A204.1 (cell line): ENCODE measurements around the gene RAD51B.

Source experiments
- FAIRE-seq: peaks from 2 replicates; lab custom pipeline; 2012; peaks lifted over from hg19 to GRCh38; lab: Jason Lieb, UNC

Gene RAD51B

GRCh38 chr14:68514608-68515194 lies 695.1 kb downstream of the RAD51B start:
- no peak for FAIRE-seq

GRCh38 chr14:68516342-68516741 lies 696.8 kb downstream of the RAD51B start:
- FAIRE-seq, result no peak

- no peak for FAIRE-seq
Observed at GRCh38 chr14:68518166-68518565, 698.6 kb downstream of the RAD51B start.

GRCh38 chr14:68518761-68519670 lies 699.4 kb downstream of the RAD51B start:
- FAIRE-seq, result no peak

GRCh38 chr14:68519671-68520187 lies 700.1 kb downstream of the RAD51B start:
- FAIRE-seq, result no peak

GRCh38 chr14:68520637-68521556 lies 701.3 kb downstream of the RAD51B start:
- FAIRE-seq, result no peak

GRCh38 chr14:68521557-68521901 lies 702.0 kb downstream of the RAD51B start:
- no peak for FAIRE-seq

GRCh38 chr14:68521961-68522509 lies 702.5 kb downstream of the RAD51B start:
- FAIRE-seq, result no peak

- no peak for FAIRE-seq
Observed at GRCh38 chr14:68522510-68523325, 703.1 kb downstream of the RAD51B start.

GRCh38 chr14:68523326-68523610 lies 703.7 kb downstream of the RAD51B start:
- no peak for FAIRE-seq

GRCh38 chr14:68523989-68524725 lies 704.6 kb downstream of the RAD51B start:
- FAIRE-seq, result no peak

- no peak for FAIRE-seq
Observed at GRCh38 chr14:68525516-68525915, 705.9 kb downstream of the RAD51B start.

GRCh38 chr14:68526512-68527091 lies 707.0 kb downstream of the RAD51B start:
- FAIRE-seq, result no peak

GRCh38 chr14:68527329-68527851 lies 707.8 kb downstream of the RAD51B start:
- FAIRE-seq, result no peak

GRCh38 chr14:68528040-68528687 lies 708.6 kb downstream of the RAD51B start:
- no peak for FAIRE-seq

- peak; percentile 3 for FAIRE-seq
Observed at GRCh38 chr14:68530443-68530842, 710.9 kb downstream of the RAD51B start.

- FAIRE-seq, result peak; percentile 83
Observed at GRCh38 chr14:68532496-68532895, 712.9 kb downstream of the RAD51B start.

GRCh38 chr14:68534276-68534675 lies 714.7 kb downstream of the RAD51B start:
- no peak for FAIRE-seq

- FAIRE-seq, result no peak
Observed at GRCh38 chr14:68535404-68536017, 715.9 kb downstream of the RAD51B start.
